Measurements from ENCODE around the gene RABEP2. TPM values are rescaled to one million over a fixed set of nuclear protein-coding genes. Genes with fewer than 3 reads are reported as not detected.
"Not testable (repeated sequence)": the region's sequence is repeated elsewhere in the genome, so short reads cannot be mapped to it uniquely, and the experiment has no call there.

Gene RABEP2
- total RNA-seq, 1 donor from 2014 or later = 34.9 TPM

GRCh38 chr16:28873543-28874201, 51.4 kb downstream of the RABEP2 start:
- peaks cover 13% of the 10 kb centered on the region for H3K36me3 Mint-ChIP-seq (ENCODE audit: insufficient read depth)
- peak overlapping the region; percentile 37 for H3K27ac Mint-ChIP-seq
- TF ChIP-seq CTCF (IDR thresholded peaks at IDR 0.05; ENCODE audit: unreplicated experiment) = peak; percentile 59
- H3K27me3 Mint-ChIP-seq = no peaks in the 10 kb centered on the region
- no peaks in the 10 kb centered on the region for H3K4me1 Mint-ChIP-seq (ENCODE audit: low read depth)
- H3K4me3 Mint-ChIP-seq (ENCODE audit: low read depth) = no peak overlapping the region
- H3K9me3 Mint-ChIP-seq (ENCODE audit: low read depth) = no peaks in the 10 kb centered on the region
- DNase-seq (ENCODE audit: low spot score, unreplicated experiment) = no peak

- no peak for TF ChIP-seq CTCF (IDR thresholded peaks at IDR 0.05; ENCODE audit: unreplicated experiment)
- Mint-ChIP-seq H3K9me3 (ENCODE audit: low read depth) (no peaks in the 10 kb centered on the region), H3K36me3 (ENCODE audit: insufficient read depth) (peaks cover 13% of the 10 kb centered on the region), H3K4me3 (ENCODE audit: low read depth) (no peak overlapping the region), H3K4me1 (ENCODE audit: low read depth) (no peaks in the 10 kb centered on the region), H3K27me3 (no peaks in the 10 kb centered on the region), H3K27ac (no peak overlapping the region)
- DNase-seq (ENCODE audit: low spot score, unreplicated experiment) = no peak
Observed at GRCh38 chr16:28872952-28873351, 52.1 kb downstream of the RABEP2 start.

- no peaks in the 10 kb centered on the region for H3K27me3 Mint-ChIP-seq
- no peak for TF ChIP-seq CTCF (IDR thresholded peaks at IDR 0.05; ENCODE audit: unreplicated experiment)
- DNase-seq (ENCODE audit: low spot score, unreplicated experiment) = no peak
- no peak overlapping the region for H3K4me3 Mint-ChIP-seq (ENCODE audit: low read depth)
- no peak overlapping the region for H3K27ac Mint-ChIP-seq
- peaks cover 11% of the 10 kb centered on the region for H3K4me1 Mint-ChIP-seq (ENCODE audit: low read depth)
- peaks cover 16% of the 10 kb centered on the region for H3K36me3 Mint-ChIP-seq (ENCODE audit: insufficient read depth)
- H3K9me3 Mint-ChIP-seq (ENCODE audit: low read depth) = no peaks in the 10 kb centered on the region
Observed at GRCh38 chr16:28869201-28869600, 55.8 kb downstream of the RABEP2 start.

GRCh38 chr16:28867646-28868045, 57.4 kb downstream of the RABEP2 start:
- peaks cover 13% of the 10 kb centered on the region for H3K36me3 Mint-ChIP-seq (ENCODE audit: insufficient read depth)
- not testable (repeated sequence) for H3K27ac Mint-ChIP-seq; H3K9me3 Mint-ChIP-seq (ENCODE audit: low read depth); H3K4me3 Mint-ChIP-seq (ENCODE audit: low read depth); H3K27me3 Mint-ChIP-seq; DNase-seq (ENCODE audit: low spot score, unreplicated experiment)
- peaks cover 12% of the 10 kb centered on the region for H3K4me1 Mint-ChIP-seq (ENCODE audit: low read depth)

- Mint-ChIP-seq H3K27ac (peak overlapping the region; percentile 39), H3K4me3 (ENCODE audit: low read depth) (no peak overlapping the region), H3K4me1 (ENCODE audit: low read depth) (peaks cover 12% of the 10 kb centered on the region)
Observed at GRCh38 chr16:28867241-28867640, 57.8 kb downstream of the RABEP2 start.

More at GRCh38 chr16:28867241-28867640, 57.8 kb downstream of the RABEP2 start:
- peaks cover 13% of the 10 kb centered on the region for H3K36me3 Mint-ChIP-seq (ENCODE audit: insufficient read depth)
- no peaks in the 10 kb centered on the region for H3K27me3 Mint-ChIP-seq
- DNase-seq (ENCODE audit: low spot score, unreplicated experiment) = no peak
- H3K9me3 Mint-ChIP-seq (ENCODE audit: low read depth) = no peaks in the 10 kb centered on the region
- TF ChIP-seq CTCF (IDR thresholded peaks at IDR 0.05; ENCODE audit: unreplicated experiment) = no peak

All from progenitor cell of endocrine pancreas (in vitro differentiated cells).